HG03565 (cell line): ENCODE data around the gene FCRLB.
A peak's percentile ranks its signal among the peaks of the same experiment; 100 is the strongest.
"Not testable (repeated sequence)": the region's sequence is repeated elsewhere in the genome, so short reads cannot be mapped to it uniquely, and the experiment has no call there.

Experiments
- ATAC-seq: cut with Tn5 transposase; IDR thresholded peaks from one replicate; pipeline ENCODE4 v1.9.1; 2021; ENCODE audit warnings: mild to moderate bottlenecking, moderate library complexity; ENCODE audit not compliant: unreplicated experiment

The FCRLB gene, protein sequence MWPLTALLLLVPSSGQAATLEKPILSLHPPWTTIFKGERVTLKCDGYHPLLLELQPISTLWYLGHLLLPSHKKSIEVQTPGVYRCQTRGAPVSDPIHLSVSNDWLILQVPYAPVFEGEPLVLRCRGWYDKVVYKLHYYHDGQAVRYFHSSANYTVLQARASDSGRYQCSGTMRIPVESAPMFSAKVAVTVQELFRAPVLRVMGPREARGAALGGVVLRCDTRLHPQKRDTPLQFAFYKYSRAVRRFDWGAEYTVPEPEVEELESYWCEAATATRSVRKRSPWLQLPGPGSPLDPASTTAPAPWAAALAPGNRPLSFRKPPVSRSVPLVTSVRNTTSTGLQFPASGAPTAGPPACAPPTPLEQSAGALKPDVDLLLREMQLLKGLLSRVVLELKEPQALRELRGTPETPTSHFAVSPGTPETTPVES

DNA sequence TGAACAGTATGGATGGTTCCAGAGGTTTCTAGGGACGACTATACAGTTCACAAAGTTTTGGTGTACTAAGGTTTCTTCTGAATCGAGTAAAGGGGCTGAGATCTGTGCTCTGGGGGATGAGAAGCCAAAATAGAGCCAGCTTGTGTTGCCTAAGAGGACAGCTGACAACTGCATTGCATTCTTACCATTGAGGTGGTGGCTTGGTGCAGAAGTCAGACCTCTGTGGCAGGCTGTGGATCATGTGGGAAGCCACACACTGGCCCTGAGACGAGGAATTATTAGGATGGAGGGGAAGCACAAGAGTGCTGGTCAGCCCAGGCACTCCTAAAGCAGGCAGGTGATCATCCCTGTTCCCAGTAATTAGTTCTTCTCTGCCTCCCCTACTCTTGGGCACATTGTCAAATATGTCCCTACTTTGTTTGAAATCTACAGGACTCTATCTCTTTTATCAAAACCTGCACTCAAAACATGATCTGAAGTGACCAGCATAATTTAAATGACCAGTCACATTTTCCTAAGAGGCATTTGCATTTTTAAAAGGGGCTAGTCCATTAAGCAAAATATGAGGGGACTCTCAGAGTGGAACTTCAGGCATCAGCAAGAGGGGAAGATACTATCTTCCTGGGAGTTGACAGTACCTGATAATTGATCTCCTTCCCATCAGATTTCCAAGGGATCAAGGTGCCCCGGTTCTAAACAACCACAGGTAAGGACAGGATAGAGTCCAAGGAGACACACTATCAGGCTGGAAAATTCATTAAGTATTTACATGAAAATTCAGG, at the start of gene FCRLB:
TSS of gene FCRLB (plus strand) at position 589 of the 782 bp plus-strand sequence. CDS start 1,129 bp downstream, outside the sequence.
- no peak for ATAC-seq

DNA sequence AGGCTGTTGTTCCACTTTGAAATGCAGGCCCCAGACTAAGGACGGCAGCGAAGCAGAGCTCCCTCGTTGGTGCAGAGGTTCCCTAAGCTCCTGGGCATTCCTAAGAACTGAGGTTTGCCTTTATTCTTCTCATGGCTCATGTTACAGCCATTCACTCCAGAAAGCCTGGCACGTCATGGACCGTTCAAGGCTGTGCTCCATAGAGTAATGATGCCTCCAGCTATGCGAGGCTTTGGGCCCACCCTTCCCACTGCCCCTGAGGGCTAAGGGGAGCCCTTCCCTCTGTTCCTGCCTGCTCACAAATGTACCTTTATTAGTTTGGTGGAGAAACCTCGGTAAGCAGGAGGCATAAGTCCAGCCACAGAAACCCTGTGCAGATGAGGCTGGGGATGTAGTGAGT, 47.9 kb upstream of the FCRLB start:
- not testable (repeated sequence) for ATAC-seq

DNA sequence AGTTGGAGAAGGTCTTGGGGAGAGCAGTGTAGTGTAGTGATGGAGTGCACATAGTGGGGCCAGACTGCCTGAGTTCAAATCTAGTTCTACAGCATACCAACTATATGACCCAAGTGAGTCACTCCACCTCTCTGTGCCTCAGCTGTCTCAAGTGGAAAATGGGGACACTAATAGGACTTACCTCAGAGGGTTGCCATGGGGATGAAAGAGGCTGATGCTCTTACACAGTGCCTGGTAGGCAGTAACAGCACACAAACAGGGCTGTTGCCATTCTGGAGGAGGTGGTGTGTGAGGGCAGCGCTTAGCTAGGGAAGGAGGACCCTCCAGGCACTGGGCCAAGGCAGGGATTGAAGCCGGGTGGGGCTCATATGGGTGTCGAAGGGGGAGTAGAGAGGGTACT, 46.9 kb upstream of the FCRLB start:
- ATAC-seq: not testable (repeated sequence)

DNA sequence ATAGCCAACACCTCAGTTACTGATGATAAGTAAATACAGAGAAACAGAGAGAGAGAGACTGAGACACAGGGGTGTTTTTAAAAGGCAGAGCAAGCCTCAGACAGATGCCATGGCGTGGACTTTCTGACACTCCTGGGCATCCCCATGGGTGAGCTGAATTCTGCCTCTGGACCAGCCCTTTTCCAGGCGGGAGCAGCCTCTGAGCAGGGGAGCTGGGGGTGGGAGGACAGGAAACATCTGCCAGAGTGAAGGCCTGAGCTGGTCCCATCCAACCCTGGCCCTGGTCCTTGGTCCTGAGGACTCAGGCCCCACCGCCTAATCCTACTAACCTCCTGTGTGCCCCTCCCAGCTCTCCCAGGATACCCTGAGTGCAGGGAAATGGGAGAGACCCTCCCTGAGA, 46.4 kb upstream of the FCRLB start:
- ATAC-seq: not testable (repeated sequence)

DNA sequence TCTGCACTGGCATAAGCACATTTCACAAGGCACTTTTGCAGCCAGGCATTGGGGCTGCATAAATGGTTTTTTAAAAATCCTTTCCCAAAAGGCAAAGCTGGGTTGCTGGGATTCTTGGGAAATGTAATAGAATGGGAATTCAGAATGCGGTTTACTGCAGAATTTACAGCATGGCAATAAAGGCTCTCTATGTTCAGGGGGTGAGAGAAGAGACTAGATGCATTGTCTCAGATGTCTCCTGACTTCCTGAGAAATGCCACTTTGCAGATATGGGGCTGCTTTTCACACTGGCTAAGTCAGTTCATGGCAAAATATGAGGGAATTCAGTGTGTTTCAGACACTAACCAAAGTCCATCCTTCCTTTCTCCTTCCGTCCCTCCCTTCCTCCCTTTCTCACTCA, 44.9 kb upstream of the FCRLB start:
- ATAC-seq: no peak

DNA sequence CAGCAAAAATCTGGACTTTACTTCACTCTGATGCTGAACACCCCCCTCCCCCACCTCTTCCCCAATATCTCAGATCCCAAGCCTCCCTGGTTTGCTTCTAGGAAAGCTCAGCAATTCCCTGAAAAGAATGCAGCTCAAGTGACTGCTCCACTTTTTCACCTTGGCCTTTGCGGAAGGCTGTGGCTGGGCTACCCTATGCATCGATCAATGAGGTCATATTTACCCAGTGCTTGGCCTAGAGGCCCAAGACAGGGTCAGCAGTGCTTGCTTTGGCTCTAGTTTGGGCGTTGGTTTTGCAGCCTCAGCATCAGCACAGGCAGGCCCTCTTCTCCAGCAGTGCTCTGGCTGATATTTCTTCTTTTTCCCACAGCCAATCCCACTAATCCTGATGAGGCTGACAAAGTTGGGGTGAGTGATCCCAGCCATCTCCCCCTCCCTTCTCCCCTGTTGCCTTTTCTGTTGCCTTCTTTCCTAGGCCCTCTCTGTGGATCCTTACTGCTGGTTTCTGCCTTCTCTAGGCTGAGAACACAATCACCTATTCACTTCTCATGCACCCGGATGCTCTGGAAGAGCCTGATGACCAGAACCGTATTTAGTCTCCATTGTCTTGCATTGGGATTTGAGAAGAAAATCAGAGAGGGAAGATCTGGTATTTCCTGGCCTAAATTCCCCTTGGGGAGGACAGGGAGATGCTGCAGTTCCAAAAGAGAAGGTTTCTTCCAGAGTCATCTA, 44.2 kb upstream of the FCRLB start:
- no peak for ATAC-seq

DNA sequence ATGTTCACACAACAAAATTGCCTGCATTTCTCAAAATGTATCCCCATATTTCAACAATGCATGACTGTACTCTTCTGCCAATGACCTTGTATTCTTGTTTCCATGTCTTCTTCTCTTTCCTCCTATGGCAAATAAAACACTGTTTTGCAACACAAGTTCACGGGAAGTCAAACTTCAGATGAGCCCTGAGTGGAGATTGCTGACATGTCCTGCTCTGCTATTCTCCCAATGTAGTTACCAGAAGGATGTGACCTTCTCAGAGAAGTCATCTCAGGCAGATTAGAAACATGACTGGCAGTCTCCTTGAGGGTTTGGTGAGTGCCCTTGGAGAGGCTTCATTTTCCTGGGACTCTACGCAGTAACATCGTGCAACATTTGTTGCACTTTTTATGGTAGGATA, 42.8 kb upstream of the FCRLB start:
- no peak for ATAC-seq

DNA sequence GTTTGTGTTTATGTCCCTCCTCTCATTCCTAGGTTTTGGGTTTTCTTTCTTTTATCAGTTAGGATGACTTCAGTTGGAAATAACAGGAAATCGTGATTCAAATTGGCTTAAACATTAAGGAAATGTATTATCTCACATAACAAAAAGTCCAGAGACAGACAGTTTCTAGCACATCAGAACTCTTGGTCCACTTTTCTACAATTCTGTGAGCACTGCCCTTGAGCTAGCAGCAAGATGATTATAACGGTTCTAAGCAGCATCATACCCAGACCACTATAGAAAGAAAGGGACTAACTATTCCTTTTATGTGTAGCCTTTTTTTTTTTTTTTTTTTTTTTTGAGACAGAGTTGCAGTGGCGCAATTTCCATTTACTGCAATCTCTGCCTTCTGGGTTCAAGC, 39.5 kb upstream of the FCRLB start:
- no peak for ATAC-seq

DNA sequence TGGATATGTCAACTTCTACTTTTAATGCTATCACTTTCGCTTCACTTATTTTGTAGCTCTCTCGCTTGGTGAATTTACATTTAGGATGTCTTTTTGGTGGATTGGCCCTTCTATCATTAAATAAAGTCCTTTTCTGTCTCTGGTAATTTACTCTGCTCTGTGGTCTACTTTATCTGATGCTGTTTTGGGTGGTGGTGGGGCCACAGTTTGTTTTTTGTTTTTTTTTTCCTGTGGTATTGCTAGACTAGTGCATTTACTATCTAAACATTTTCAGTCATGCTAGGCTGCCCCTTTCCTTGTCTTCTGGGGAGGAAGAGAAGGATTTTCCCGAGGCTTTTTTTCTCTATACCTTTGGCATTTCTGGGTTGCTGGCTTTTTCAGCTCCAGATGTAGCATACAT, 32.4 kb upstream of the FCRLB start:
- no peak for ATAC-seq

DNA sequence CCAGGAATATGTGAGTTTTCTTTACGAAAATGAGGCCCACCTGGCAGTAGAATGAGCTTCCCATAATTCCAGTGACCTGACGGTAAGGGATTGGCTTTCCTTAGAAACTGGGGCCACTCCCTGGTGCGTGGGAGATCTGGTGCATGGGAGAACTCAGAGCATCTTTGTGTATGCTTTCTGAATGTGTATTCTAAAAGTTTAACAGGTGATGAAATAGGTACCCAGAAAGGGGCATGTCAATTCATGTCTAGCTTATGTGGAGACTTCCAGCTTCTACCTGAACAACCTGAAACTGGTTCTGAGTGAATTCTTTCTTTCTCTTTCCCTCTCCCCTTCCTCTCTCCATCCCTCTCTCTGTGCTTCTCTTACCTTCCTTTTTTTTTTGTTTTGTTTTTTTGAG, 29.5 kb upstream of the FCRLB start:
- no peak for ATAC-seq

DNA sequence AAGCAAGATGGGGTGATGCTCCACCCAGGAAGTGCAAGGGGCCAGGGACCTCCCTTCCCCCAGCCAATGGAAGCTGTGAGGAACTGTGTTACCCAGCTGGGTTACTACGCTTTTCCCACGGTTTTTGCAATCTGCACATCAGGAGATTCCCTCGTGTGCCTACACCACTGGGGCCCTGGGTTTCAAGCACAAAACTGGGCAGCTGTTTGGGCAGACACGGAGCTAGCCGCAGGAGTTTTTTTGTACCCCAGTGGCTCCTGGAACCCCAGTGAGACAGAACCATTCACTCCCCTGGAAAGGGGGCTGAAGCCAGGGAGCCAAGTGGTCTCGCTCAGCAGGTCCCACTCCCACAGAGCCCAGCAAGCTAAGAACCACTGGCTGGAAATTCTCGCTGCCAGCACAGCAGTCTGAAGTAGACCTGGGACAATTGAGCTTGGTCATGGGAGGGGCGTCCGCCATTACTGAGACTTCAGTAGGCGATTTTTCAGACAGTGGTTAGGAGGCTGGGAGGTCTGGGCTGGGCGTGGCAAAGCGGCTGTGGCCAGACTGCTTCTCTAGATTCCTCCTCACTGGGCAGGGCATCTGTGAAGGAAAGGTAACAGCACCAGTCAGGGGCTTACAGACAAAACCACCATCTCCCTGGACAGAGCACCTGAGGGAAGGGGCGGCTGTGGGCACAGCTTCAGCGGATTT, 28.2 kb upstream of the FCRLB start:
- not testable (repeated sequence) for ATAC-seq

DNA sequence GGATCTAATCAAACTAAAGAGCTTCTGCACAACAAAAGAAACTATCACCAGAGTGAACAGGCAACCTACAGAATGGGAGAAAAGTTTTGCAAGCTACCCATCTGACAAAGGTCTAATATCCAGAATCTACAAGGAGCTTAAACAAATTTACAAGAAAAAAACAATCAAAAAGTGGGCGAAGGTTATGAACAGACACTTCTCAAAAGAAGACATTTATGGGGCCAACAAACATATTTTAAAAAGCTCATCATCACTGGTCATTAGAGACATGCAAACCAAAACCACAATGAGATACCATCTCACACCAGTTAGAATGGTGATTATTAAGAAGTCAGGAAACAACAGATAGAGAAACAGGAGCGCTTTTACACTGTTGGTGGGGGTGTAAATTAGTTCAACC, 23.0 kb upstream of the FCRLB start:
- ATAC-seq: not testable (repeated sequence)

DNA sequence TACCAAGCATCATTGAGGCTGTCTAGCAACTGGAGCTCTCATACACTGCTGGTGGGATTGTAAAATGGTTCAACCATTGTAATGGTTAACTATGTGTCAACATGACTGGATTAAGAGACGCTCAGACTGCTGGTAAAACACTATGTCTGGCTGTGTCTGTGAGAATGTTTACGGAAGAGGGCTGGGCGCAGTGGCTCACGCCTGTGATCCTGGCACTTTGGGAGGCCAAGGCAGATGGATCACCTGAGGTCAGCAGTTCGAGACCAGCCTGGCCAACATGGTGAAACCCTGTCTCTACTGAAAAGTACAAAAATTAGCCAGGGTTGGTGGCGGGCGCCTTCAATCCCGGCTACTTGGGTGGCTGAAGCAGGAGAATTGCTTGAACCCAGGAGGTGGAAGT, 19.1 kb upstream of the FCRLB start:
- no peak for ATAC-seq

DNA sequence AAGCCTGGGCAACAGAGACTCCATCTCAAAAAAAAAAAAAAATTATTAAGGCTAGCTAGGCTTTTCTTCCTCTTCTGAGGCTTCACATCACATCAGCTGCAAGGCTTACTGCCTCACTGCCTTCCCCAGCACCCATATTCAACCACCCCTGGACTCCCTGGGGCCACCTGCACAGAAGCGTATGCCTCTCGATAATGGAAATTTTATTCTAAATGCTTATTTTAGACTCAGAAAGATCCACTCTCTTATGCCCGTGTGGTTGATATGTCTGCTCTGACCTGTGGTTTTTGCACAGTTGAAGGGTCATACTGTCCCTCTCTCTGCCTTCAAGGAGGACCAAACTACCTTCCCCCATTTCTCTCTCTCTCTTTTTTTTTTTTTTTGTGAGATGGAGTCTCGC, 15.8 kb upstream of the FCRLB start:
- ATAC-seq: no peak

DNA sequence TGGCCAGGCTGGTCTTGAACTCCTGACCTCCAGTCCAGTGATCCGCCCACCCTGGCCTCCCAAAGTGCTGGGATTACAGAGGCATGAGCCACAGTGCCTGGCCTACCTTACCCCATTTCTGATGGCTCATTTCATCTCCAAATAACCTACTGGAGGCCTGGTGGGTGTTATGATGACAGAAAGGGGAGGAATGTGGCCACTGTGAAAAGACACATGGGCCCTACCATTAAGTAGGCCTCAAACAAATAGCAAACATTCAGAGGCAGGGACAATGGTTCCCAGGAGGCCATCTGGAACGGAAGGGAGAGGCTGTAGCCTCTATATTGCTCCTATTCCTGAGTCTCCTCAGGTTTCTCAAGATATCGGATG, 15.2 kb upstream of the FCRLB start:
- ATAC-seq: no peak

DNA sequence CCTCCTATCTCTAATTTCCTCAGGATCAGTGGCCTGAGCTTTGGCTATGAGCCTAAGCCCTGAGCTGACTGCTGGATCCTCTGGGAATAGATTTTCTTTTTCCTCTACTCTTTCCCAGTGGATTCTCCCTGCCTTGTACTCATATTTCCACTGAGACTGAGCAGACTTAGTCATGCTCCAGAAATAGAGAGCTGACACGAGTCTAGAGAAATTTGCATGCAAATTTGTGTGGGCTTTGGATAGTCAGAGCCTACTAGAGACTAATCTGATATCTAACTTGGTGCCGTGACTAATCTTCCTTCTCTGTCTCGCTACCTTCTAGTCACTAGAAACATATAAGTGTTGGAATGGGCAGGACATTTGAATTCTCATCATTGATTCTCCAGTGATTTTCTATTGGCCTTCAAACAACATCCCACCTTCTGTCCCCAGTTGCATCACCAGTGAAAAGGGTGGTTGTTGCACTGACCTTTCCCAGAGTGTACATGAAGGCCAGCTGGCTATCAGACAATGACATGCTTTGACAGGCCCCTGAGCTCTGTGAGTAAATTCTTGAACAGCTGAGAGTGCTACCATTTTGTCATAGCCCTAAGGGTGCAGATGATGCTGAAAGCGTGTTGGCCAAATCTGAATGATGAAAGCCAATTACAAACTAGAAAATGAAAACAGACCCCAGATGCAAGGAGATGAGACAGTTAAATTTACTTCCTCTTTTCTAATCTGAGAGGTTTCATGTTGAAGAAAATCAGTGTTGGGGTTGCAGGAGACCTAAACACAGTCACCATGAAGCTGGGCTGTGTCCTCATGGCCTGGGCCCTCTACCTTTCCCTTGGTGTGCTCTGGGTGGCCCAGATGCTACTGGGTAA, 14.6 kb upstream of the FCRLB start, which contains the start of gene FCRLA:
TSS of gene FCRLA (plus strand) at position 748 of the 866 bp plus-strand sequence. CDS start at position 784, 36 bp downstream.
- peak; percentile 57 for ATAC-seq

DNA sequence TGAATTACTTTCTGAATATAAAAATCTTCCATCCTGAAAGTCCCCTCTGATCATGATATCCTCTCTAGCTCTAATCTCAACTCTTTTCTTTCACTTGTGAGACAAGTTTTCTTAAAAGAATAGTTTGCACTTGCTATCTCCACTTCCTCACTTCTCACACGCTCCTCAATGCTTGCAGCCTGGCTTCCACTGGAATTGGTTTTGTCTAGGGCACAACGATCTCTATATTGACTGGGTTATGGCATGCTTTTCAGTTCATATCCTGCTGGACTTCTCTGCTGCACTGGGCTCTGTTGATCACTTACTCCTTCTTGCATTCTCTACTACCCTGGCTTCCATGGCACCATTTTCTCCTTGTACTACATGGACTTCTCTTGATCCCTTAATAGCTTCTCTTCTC, 13.8 kb upstream of the FCRLB start:
- no peak for ATAC-seq

DNA sequence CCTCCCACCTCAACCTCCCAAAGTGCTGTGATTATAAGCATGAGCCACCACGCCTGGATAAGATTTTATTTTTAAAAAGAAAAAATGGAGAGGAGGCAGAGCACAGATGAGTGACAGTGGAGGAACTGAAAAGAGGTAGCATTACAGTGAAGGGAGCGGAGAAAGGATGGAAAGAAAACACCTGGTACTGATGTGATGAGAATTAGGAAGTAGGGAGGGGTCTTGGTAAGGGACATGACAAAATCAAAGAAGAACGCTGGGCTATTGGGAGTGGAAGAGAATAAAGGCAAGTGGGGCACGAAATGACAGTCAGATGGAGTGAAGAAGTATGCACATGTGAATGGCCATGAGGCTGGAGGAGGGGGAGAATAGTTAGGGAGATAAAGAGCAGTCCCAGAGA, 12.0 kb upstream of the FCRLB start:
- ATAC-seq: no peak

DNA sequence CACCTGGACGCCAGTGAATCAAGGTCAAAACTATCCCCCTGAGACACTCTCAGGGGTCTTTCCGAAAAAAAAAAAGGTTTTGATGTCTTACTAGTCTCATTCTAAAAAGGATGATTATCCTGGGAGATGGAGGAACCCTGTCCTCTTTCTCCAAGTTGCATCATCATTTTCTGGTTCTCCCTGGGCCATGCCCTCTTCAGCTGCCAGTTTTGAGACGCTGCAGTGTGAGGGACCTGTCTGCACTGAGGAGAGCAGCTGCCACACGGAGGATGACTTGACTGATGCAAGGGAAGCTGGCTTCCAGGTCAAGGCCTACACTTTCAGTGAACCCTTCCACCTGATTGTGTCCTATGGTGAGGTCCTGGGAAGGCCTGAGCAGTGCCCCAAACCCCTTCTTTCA, 10.8 kb upstream of the FCRLB start:
- ATAC-seq: no peak
